ENCODE measurements around the gene ACSF3. TPM values are rescaled to one million over a fixed set of nuclear protein-coding genes. Genes with fewer than 3 reads are reported as not detected.
A peak's percentile ranks its signal among the peaks of the same experiment; 100 is the strongest.
"Not testable (repeated sequence)": the region's sequence is repeated elsewhere in the genome, so short reads cannot be mapped to it uniquely, and the experiment has no call there.

Gene ACSF3
- total RNA-seq, 1 donor from 2014 or later, result 15.5 TPM

DNA sequence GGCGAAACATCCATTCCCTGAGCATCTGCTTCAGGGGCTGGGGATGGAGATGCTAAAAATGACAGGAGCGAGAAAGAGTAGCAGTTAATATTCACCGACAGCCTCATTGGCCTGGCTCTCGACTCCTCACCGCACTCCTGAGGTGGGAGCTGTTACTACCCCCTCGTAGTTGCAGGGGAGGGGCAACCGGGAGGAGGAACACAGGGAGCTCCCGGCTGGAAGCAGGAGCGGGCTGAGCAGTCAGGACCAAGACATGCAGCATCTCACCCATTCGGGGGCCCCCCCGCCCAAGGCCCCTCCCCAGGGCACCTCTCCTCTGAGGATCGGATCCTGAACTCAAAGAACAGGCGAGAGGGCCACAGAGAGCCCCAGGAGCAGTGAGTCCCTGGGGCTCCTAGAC, 4.5 kb upstream of the ACSF3 start:
- no peak for DNase-seq
- ATAC-seq (ENCODE audit: poor library complexity), result no peak
- intact Hi-C loops (cut with DNase I), result no loop called here

DNA sequence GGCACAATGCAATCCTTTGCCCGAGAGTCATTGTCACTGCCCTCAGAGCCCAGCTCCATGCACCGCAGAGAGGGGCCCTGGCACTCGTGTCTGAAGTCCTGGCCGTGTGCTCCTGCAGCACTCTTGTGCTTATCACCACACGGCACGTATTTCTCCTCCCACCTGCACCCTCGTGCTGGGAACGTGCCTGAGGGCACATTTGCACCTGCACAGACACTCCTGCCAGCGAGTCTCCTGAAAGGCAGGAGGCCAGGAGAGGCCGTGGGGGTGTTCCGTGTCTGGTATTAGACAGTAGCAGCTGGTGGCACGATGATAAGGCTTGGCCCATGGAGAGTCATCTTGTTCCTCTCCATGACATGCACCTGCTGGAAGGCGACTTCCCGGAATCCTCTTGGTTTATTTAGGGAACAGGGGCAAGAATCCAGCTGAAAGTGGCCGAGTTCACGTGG, 3.4 kb upstream of the ACSF3 start:
- DNase-seq (no peak), ATAC-seq (ENCODE audit: poor library complexity) (no peak)
- intact Hi-C loops (cut with DNase I), result no loop called here

DNA sequence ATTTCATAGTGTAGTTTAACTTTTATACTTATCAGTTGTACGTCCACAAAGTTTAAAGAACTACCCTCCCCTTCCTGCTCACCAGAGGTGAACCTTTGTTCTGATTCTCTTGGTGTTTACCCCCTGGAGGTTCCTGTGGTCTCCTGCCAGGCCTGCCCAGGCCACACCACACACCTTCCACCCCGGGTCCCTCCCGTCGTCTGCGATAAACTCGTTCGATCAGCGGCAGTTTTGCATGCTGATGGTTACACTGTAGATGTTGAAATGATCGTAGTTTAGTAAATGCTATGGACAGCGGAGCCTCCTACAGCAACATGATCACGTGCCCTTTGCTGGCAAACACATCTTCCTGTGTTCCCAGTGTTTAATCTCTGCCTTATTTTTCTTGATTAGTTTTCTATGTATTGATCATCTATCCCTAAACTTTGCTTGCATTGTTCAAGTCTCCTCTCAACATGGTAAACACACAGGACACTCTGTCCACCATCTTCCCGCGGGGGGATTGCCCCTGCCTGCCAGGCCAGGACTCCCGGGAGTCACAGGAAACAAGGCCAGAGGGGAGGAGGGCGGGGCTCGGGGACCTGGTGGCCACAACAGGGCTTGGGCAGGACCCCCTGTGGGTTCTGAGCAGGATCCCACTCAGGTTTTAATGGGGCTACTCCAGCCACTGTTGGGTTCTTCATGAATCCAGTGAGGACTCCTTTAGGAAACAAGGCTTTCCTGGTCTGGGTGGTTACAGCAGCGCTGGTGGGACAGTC, 2.8 kb upstream of the ACSF3 start:
- ATAC-seq (ENCODE audit: poor library complexity) (no peak), DNase-seq (no peak)
- intact Hi-C loops (cut with DNase I), result no loop called here

DNA sequence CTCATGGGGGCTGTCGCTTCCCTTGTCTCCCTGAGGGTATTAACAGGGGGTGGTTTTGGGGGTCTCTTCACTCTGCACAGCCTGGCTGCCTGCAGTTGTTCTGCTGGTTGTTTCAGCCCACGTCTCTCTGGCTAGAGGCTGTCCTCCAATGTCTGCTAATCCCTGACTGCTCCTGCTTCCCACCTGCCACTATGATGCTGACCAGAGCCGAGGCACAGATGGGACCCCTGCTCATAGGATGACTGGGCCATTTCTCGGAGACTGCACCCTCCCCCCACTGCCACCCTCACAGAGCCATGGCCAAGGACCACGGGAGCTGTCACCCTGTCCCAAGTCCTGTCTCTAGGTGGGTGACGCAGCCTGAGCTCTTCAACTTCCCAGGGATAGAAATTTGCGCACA, 1.6 kb upstream of the ACSF3 start:
- DNase-seq (no peak), ATAC-seq (ENCODE audit: poor library complexity) (no peak)
- intact Hi-C loops (cut with DNase I), result no loop called here

DNA sequence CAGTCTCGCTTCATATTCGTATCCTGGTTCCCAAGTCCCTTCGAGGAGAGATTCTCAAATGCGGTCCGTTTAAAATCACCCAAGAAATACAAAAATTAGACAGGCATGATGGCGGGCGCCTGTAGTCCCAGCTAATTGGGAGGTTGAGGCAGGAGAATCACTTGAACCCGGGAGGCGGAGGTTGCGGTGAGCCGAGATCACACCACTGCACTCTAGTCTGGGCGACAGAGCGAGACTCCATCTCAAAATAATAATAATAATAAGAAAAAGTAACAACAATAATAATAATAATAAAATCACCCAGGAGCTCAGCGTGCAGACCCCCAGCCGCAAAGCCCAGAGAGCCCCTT, 425 bp upstream of the ACSF3 start:
- ATAC-seq (ENCODE audit: poor library complexity); intact Hi-C loops (cut with DNase I); DNase-seq: not testable (repeated sequence)

DNA sequence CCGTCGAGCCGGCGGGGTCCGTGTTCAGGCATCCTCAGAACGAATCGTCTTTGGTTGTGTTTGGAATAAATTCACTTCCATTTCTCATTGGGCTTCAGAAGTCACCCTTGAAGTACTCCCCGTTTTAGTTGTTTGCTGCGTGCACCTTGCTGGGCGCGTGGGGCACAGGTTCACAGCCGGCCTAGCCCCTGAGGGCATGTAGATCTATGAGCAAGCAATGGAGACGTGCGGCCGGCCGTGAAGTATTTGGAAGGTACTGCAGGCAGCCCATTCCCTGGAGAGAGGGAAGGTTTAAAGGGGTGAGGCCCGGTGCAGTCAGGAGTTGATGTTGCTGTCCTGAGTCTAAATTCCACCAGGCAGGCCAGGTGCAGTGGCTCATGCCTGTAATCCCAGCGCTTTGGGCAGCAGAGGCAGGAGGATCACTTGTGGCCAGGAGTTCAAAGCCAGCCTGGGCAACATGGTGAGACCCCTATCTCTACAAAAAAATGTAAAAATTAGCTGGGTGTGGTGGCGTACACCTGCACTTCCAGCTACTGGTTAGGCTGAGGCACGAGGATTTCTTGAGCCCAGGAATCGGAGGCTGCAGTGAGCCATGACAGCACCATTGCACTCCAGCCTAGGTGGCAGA, 714 bp downstream of the ACSF3 start:
- DNase-seq (no peak), ATAC-seq (ENCODE audit: poor library complexity) (no peak)
- intact Hi-C loops (cut with DNase I), result no loop called here

DNA sequence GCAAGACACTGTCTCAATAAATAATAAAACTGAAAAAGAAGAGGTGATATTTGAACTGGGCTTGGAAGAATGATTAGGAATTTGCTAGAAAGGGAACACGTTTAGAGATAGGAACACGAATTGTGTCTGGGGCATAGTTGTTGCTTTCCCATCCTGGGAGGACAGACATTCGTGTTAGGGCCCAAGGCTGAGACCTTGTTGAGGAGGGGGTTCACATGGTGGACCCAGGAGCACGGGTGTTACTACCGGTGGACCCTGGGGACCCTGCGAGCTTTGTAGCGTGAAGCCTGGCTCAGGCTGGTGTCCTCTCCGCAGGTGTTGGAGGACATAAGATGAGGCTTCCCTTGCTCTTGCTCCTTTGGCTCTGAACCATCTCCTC, 1.2 kb downstream of the ACSF3 start:
- DNase-seq (no peak), ATAC-seq (ENCODE audit: poor library complexity) (no peak)
- intact Hi-C loops (cut with DNase I), result no loop called here

DNA sequence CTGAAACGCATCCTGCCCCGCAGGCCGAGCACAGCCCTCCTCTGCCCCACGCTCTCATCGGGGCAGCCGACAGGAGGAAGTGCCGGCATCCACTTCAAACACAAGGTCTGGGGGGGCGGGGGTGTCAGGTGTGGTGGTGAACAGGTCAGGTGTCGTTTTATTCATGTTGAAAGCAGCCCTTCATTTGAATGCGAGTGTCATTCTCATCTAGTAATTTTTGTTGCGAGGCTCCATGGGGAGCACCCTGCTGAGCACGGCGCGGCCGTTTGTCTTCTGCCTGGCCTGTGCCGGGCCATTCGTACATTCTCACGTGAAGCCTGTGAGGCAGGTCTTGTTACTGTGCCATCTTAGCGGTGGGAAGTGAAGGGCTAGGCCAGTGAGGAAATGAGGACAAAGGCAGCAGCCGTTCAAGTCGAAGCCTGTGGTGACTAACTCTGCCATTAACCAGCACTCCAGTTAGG, 1.9 kb downstream of the ACSF3 start:
- DNase-seq, result no peak
- intact Hi-C loops (cut with DNase I), result no loop called here
- no peak for ATAC-seq (ENCODE audit: poor library complexity)

DNA sequence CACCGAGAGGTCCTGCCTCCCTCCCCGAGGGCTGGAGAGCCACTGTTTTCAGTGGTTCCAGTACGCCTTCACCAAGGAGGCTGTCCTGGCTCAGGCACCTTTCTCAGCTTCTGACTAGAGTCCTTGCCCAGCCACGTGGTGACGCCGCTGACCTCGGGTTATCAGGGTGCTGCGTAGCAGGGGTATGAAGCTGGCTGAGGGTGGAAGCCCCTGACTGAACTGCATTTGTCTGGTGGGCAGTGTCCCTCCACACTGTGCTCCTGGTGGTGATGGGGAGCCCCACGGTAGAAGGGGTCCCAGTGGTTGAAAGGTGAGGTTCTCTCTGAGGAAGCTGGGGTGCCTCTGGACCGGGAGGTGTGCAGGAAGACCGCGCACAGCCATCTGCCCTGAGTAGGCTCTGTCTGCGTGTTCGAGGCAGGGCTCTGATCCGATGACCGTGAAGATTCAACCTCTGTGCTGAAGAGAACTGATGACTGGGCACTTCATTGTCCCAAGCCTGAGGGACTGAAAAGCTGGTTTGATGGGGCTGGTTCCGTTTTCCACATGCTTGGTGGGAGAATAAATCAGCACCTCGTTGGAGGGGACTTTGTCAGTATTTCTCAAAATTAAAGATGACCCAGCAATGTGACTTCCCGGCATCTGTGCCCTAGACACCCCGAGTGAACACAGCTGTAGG, 2.5 kb downstream of the ACSF3 start:
- intact Hi-C loops (cut with DNase I), result no loop called here
- no peak for ATAC-seq (ENCODE audit: poor library complexity)
- no peak for DNase-seq

DNA sequence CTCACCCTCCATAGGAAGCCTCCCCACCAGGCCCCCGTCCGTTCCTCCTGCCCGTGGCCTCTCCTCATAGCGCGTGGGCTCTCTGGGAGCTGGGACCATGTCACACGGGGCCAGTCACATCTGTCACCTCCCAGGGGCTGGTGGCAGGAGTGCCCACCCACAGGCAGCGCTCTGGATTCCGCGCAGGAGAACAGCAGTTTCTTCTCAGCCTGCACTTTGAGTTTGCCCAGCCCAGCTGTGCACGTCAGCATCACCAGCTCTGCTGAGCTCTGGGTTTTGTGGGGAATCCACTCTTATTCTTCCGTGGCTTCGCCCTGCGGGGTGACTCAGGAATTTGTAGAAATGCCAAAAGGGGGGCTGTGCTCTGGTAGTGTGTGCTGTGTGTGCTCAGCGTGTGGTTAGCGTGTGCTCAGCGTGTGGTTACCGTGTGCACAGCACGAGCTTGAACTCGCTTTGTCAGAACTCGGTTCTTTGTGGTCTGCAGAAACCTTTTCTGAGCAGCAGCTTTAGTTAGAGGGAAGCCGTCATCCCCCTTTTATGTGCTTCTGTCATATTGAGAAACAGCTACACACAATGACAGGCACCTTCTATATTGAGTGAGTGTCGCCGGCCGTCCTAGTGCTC, 3.2 kb downstream of the ACSF3 start:
- no peak for DNase-seq
- ATAC-seq (ENCODE audit: poor library complexity), result no peak

DNA sequence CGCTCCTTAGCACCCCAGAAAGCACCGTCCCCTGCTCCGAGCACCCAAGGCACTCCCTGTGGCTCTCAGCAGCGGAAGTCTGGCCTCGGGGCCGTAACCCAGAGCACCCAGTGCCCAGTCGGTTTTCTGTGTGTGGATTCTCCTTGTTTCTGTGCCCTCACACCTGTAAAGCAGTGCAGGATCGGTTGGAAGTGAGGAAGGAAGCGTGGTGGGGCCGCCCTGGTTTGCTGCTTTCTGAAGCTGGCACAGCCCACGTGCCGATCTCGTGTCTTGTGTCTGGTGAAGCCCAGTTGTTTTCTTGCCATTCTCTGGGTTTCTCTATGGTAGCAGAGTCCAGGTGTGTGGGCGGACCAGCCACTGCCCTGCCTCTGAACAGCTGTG, 3.7 kb downstream of the ACSF3 start:
- no peak for DNase-seq
- ATAC-seq (ENCODE audit: poor library complexity), result no peak
- intact Hi-C loops (cut with DNase I), result no loop called here

More for the DNA sequence above, 3.2 kb downstream of the ACSF3 start:
- intact Hi-C loops (cut with DNase I), result no loop called here

DNA sequence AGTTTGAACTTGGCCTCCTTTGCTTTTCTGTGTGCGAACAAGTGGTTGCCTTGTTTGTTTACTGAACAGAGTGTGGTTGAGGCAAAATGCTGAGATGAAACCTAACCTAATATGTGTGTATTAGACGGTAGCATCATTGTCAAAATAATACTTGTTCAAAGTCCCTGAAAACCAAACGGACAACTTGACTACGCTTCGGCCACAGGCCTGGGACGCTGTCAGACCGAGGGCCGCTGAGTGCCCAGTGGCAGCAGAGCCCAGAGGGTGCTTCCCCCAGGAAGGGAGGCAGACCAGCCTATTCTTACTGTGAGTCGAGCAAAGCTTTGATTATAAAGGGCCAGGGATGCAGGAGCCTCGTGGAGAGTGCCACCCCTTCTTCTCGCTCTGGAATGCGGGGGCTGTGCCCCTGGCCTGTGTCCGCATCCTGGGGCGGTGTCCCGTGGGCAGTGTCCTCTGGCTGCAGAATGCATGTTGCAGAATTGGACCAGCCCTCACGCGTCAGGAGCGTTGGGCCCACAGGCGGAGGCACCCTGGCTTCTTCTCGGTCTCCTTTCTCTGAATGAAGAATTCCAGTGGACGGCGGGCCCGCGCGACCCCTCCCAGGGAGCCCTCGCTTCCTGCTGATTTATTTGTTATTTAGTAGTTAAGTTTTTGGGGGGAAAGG, 5.2 kb downstream of the ACSF3 start:
- intact Hi-C loops (cut with DNase I), result no loop called here

DNA sequence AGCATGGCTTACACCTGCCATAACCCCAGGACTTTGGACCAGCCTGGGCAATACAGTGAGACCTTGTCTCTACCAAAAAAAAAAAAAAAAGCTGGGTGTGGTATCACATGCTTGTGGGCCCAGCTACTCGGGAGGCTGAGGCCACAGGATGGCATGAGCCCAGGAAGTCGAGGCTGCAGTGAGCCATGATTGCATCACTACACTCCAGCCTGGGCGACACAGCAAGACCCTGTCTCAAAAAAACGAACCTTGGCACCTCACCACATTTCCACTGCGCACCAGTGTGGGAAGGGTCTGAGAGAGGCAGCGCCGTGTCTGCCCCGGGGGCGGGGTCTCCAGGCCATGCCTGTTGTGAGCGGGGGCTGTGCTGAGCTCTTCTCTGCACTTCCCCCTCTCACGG, 6.3 kb downstream of the ACSF3 start:
- no peak for ATAC-seq (ENCODE audit: poor library complexity)
- intact Hi-C loops (cut with DNase I), result no loop called here
- DNase-seq, result no peak

More for the DNA sequence above, 5.2 kb downstream of the ACSF3 start:
- ATAC-seq (ENCODE audit: poor library complexity) (no peak), DNase-seq (no peak)

DNA sequence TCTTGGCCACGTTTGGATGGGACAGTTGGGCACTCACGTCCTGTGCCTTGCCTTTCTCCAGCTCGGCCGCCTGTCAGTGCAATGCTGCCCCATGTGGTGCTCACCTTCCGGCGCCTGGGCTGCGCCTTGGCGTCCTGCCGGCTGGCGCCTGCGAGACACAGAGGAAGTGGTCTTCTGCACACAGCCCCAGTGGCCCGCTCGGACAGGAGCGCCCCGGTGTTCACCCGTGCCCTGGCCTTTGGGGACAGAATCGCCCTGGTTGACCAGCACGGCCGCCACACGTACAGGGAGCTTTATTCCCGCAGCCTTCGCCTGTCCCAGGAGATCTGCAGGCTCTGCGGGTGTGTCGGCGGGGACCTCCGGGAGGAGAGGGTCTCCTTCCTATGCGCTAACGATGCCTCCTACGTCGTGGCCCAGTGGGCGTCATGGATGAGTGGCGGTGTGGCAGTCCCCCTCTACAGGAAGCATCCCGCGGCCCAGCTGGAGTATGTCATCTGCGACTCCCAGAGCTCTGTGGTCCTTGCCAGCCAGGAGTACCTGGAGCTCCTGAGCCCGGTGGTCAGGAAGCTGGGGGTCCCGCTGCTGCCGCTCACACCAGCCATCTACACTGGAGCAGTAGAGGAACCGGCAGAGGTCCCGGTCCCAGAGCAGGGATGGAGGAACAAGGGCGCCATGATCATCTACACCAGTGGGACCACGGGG, 7.1 kb downstream of the ACSF3 start:
- intact Hi-C loops (cut with DNase I), result no loop called here
- no peak for DNase-seq

DNA sequence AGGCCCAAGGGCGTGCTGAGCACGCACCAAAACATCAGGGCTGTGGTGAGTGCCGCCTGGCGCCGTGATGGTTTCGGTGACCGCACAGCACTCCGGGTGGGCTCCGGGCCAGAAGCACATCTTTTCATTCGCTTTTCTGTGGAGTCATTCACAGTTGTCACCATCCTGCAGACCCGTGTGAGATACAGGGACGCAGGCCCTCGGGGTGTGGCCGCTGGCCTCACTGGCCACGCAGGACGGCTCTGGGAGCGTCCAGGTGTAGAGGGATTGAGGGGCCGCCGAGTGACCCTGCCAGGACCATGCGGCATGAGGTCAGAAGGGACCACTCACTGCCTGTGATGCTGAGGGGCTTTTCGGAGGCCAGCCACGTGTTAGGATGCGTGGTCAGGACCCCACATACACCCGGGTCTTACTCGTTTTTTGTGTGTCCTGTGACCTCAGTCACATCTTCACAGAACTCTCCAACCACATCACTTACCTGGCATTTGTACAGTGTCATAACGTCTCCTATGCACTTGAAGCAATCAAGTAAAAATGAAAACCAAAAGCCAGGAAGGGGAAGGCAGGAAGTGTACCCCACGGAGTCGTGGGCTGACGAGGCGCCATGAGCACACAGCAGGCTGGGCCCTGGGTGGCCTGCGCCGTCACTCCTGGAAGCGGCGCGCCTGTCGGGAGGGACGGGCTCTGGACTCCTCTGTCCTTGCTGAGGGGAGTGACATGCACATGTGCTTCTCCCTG, 7.8 kb downstream of the ACSF3 start:
- DNase-seq, result peak; percentile 26
- ATAC-seq (ENCODE audit: poor library complexity), result no peak
- intact Hi-C loops (cut with DNase I), result no loop called here

More for the DNA sequence above, 7.1 kb downstream of the ACSF3 start:
- ATAC-seq (ENCODE audit: poor library complexity), result no peak

DNA sequence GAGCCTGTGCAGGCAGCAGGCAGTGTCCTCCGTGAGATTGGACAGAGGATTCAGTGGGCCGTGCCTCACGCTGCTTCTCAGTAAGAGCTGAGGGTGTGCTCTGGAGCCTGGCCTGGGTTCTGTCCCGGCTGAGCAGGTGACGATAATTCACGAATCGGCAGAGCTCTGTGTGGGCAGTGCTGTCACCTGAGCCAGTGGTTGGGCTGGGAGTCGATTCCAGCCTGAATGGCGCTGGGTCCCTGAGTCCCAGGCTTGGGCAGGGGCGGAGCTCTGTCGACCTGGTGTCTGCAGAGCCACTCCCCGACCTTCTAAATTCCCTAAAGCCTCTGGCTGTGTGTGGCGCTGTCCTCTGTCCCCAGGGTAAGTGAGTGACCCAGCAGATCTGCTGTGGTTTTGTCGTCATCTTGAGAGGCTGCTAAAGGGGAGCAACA, 8.4 kb downstream of the ACSF3 start:
- DNase-seq, result peak; percentile 17
- intact Hi-C loops (cut with DNase I), result no loop called here

DNA sequence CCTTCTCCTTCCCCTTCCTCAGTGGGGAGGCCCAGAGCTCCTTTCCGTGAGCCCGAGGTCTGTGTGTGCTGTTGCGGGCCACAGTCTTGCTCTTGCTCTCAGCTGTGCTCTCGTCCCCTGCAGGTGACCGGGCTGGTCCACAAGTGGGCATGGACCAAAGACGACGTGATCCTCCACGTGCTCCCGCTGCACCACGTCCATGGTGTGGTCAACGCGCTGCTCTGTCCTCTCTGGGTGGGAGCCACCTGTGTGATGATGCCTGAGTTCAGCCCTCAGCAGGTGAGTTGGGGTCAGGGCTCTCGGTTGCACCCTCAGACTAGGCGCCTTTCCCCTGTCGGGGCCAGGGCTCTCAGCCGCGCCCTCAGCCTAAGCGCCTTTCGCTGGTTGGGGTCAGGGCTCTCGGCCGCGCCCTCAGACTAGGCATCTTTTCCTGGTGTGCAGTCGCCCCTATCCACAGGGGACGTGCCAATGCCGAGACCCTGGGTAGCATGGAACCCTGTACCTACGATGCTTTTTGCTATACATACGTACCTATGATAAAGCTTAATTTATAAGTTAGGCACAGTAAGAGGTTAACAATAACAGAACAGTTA, 8.9 kb downstream of the ACSF3 start:
- DNase-seq (peak; percentile 15), ATAC-seq (ENCODE audit: poor library complexity) (no peak)
- intact Hi-C loops (cut with DNase I), result no loop called here

More for the DNA sequence above, 8.4 kb downstream of the ACSF3 start:
- ATAC-seq (ENCODE audit: poor library complexity), result no peak

Data from Right ventricle myocardium superior (tissue), 1 donor.